ENCODE results near the gene ZNF616. TPM values are rescaled to one million over a fixed set of nuclear protein-coding genes. Genes with fewer than 3 reads are reported as not detected.
A peak's percentile ranks its signal among the peaks of the same experiment; 100 is the strongest.
"Not testable (repeated sequence)": the region's sequence is repeated elsewhere in the genome, so short reads cannot be mapped to it uniquely, and the experiment has no call there.

The ZNF616 gene
- total RNA-seq, 2 experiments from 2014 or later: 11.2 to 11.7 TPM

GRCh38 chr19:52112624-52113023 lies 27.1 kb downstream of the ZNF616 start:
- TF ChIP-seq CTCF (IDR thresholded peaks at IDR 0.05): no peak
- DNase-seq (no peak), ATAC-seq (no peak)
- H3K27ac Mint-ChIP-seq: no peak overlapping the region
- peaks cover 56% of the 10 kb centered on the region for H3K36me3 Mint-ChIP-seq (ENCODE audit: low read depth)
- H3K9me3 Mint-ChIP-seq: peaks cover 74% of the 10 kb centered on the region
- POLR2A ChIA-PET: no interaction called here
- intact Hi-C loops (cut with micrococcal nuclease): no loop called here
- CTCF ChIA-PET: no interaction called here
- H3K4me1 Mint-ChIP-seq (ENCODE audit: low read depth): no peaks in the 10 kb centered on the region
- no peak overlapping the region for H3K4me3 Mint-ChIP-seq
- no peaks in the 10 kb centered on the region for H3K27me3 Mint-ChIP-seq

GRCh38 chr19:52110780-52111179 lies 29.0 kb downstream of the ZNF616 start:
- H3K27ac Mint-ChIP-seq: no peak overlapping the region
- POLR2A ChIA-PET: interaction anchor here (0.8 kb wide), 1 partner anchor 27 kb away, joined by 3 read pairs; no protein-coding TSS in a partner anchor
- CTCF ChIA-PET: no interaction called here
- ATAC-seq (no peak), DNase-seq (no peak)
- H3K9me3 Mint-ChIP-seq: peaks cover 70% of the 10 kb centered on the region
- H3K36me3 Mint-ChIP-seq (ENCODE audit: low read depth): peaks cover 51% of the 10 kb centered on the region
- intact Hi-C loops (cut with micrococcal nuclease): no loop called here
- no peak for TF ChIP-seq CTCF (IDR thresholded peaks at IDR 0.05)
- no peaks in the 10 kb centered on the region for H3K4me1 Mint-ChIP-seq (ENCODE audit: low read depth)
- no peak overlapping the region for H3K4me3 Mint-ChIP-seq
- no peaks in the 10 kb centered on the region for H3K27me3 Mint-ChIP-seq

- intact Hi-C loops (cut with micrococcal nuclease): no loop called here
- no peak overlapping the region for H3K27ac Mint-ChIP-seq
- no peaks in the 10 kb centered on the region for H3K27me3 Mint-ChIP-seq
- ChIA-PET POLR2A (no interaction called here), CTCF (interaction anchor here (0.7 to 0.9 kb wide), 2 partner anchors 43 to 134 kb away, joined by 3 read pairs; no protein-coding TSS in a partner anchor)
- no peak overlapping the region for H3K4me3 Mint-ChIP-seq
- H3K4me1 Mint-ChIP-seq (ENCODE audit: low read depth): no peaks in the 10 kb centered on the region
- peaks cover 34% of the 10 kb centered on the region for H3K9me3 Mint-ChIP-seq
- TF ChIP-seq CTCF (IDR thresholded peaks at IDR 0.05): no peak
- DNase-seq: no peak
- H3K36me3 Mint-ChIP-seq (ENCODE audit: low read depth): peaks cover 21% of the 10 kb centered on the region
- no peak for ATAC-seq
Measured at GRCh38 chr19:52102782-52103181, 37.0 kb downstream of the ZNF616 start.

- ChIA-PET POLR2A (no interaction called here), CTCF (no interaction called here)
- no peak overlapping the region for H3K4me3 Mint-ChIP-seq
- TF ChIP-seq CTCF (IDR thresholded peaks at IDR 0.05): no peak
- H3K36me3 Mint-ChIP-seq (ENCODE audit: low read depth): peaks cover 16% of the 10 kb centered on the region
- no peaks in the 10 kb centered on the region for H3K27me3 Mint-ChIP-seq
- H3K27ac Mint-ChIP-seq: no peak overlapping the region
- DNase-seq (no peak), ATAC-seq (no peak)
- intact Hi-C loops (cut with micrococcal nuclease): no loop called here
- H3K4me1 Mint-ChIP-seq (ENCODE audit: low read depth): no peaks in the 10 kb centered on the region
- peaks cover 28% of the 10 kb centered on the region for H3K9me3 Mint-ChIP-seq
Measured at GRCh38 chr19:52101866-52102562, 37.7 kb downstream of the ZNF616 start.

- ATAC-seq (no peak), DNase-seq (no peak)
- intact Hi-C loops (cut with micrococcal nuclease): no loop called here
- no peak overlapping the region for H3K27ac Mint-ChIP-seq
- no peak overlapping the region for H3K4me3 Mint-ChIP-seq
- ChIA-PET POLR2A (interaction anchor here (1.0 kb wide), 1 partner anchor 16 kb away, joined by 3 read pairs; no protein-coding TSS in a partner anchor), CTCF (no interaction called here)
- H3K4me1 Mint-ChIP-seq (ENCODE audit: low read depth): peaks cover 5% of the 10 kb centered on the region
- no peak for TF ChIP-seq CTCF (IDR thresholded peaks at IDR 0.05)
- peaks cover 32% of the 10 kb centered on the region for H3K9me3 Mint-ChIP-seq
- peaks cover 23% of the 10 kb centered on the region for H3K36me3 Mint-ChIP-seq (ENCODE audit: low read depth)
- no peaks in the 10 kb centered on the region for H3K27me3 Mint-ChIP-seq
Measured at GRCh38 chr19:52099497-52100138, 40.1 kb downstream of the ZNF616 start.

GRCh38 chr19:52096416-52096815 lies 43.3 kb downstream of the ZNF616 start:
- CTCF ChIA-PET; intact Hi-C loops (cut with micrococcal nuclease); H3K27me3 Mint-ChIP-seq; DNase-seq; POLR2A ChIA-PET; ATAC-seq: not testable (repeated sequence)
- Mint-ChIP-seq H3K9me3 (peaks cover 42% of the 10 kb centered on the region), H3K4me3 (peak overlapping the region; percentile 96), H3K27ac (peak overlapping the region; percentile 25), H3K4me1 (ENCODE audit: low read depth) (peaks cover 26% of the 10 kb centered on the region), H3K36me3 (ENCODE audit: low read depth) (peaks cover 55% of the 10 kb centered on the region)

All from activated CD8-positive, alpha-beta T cell treated with anti-CD3 and anti-CD28 coated beads for 36 hours (primary cell).